Right lobe of liver (tissue), 6 donors: ENCODE results near the gene ALS2CL. TPM values are rescaled to one million over a fixed set of nuclear protein-coding genes. Genes with fewer than 3 reads are reported as not detected.

Experiments used
- ATAC-seq, 4 donors: fragments of 200-7000 bp; cut with Tn5 transposase; one replicate each; pipeline ENCODE4 v1.9.1; 2020; ENCODE audit warnings: mild to moderate bottlenecking in 4 of 4, moderate library complexity in 4 of 4
- DNase-seq, 3 donors: peaks; one replicate each; pipeline ENCODE4 v3.0.0-alpha.2; 2020
- H3K27ac ChIP-seq, 3 donors: fragments of 200-600 bp; one replicate each; pipeline ENCODE4 v1.8.0; 2022
- H3K27me3 ChIP-seq, 2 donors: fragments of 200-600 bp; one replicate each; pipeline ENCODE4 v1.8.0; 2022
- H3K36me3 ChIP-seq, 4 donors: fragments of 200-600 bp; sonication (generic) in 1 of 4; one replicate each; pipeline versions ENCODE4 v1.5.1 to v1.8.0; 2017 to 2022; ENCODE audit warnings: control low read depth in 1 of 4
- H3K4me1 ChIP-seq, 4 donors: fragments of 200-600 bp; sonication (generic) in 1 of 4; one replicate each; pipeline versions ENCODE4 v1.5.1 to v1.8.0; 2017 to 2022; ENCODE audit warnings: control low read depth in 1 of 4
- H3K4me3 ChIP-seq, 3 donors: fragments of 200-600 bp; one replicate each; pipeline ENCODE4 v1.8.0; 2022
- H3K9me3 ChIP-seq, 4 donors: fragments of 200-600 bp; sonication (generic) in 1 of 4; one replicate each; pipeline versions ENCODE4 v1.5.1 to v1.8.0; 2017 to 2022; ENCODE audit warnings: control low read depth in 1 of 4
- CTCF ChIP-seq, 4 donors: fragments of 200-600 bp in 3 of 4; fragments of 450-650 bp in 1 of 4; IDR thresholded peaks; one replicate each; pipeline versions ENCODE4 v1.5.1 to v1.8.0; 2016 to 2022; ENCODE audit warnings: antibody characterized with exemption in 4 of 4, mild to moderate bottlenecking in 2 of 4
- POLR2A ChIP-seq: fragments of 450-650 bp; IDR thresholded peaks from one replicate; pipeline ENCODE4 v1.6.1; 2017; ENCODE audit warnings: antibody characterized with exemption, mild to moderate bottlenecking
- WGBS: methylation state at CpG from one replicate; pipeline ENCODE4 v1.1.6; 2018; ENCODE audit warnings: low coverage, low lambda C conversion rate; ENCODE audit not compliant: insufficient coverage; ENCODE audit errors: missing lambda C conversion rate; 5-methylcytosine and 5-hydroxymethylcytosine counted together
- intact Hi-C, 2 donors: fragments of 100-400 bp; cut with DNase I; formaldehyde crosslinking; loops; one replicate each; pipeline versions ENCODE4 v1.11.2 to v1.14.1; 2022
- total RNA-seq, 6 experiments: library from RNA; depleted of rRNA in 2 of 6; stranded (reverse); fragments of >200 nt in 2 of 6; fragmentation: NEBNext Ultra II Directional in 3 of 6; extraction: Animal tissue kit (Norgen Biotek cat#: 25700) in 3 of 6; gene quantifications; one replicate each; pipeline versions ENCODE4 v1.1.0 to v1.2.4, GENCODE V29; 2016 to 2023
- donor health status: DM: no; HTN: yes; CAD: no.
- donor health status: DM: no; HTN: no; CAD: no.
- donor health status: DM: no; HTN: no; CAD: no.
- donor health status: DM: no; HTN: yes; CAD: no.
- donor health status: DM: no; HTN: yes; CAD: no.

The ALS2CL gene
- total RNA-seq, 6 experiments from 2014 or later, result 12.3 to 19.1 (median 15.9) TPM

GRCh38 chr3:46717447-46718231, 24.2 kb upstream of the ALS2CL start, which contains the start of gene PRSS50:
Gene PRSS50 (minus strand): TSS chr3:46717869. CDS start chr3:46717824, 45 bp downstream.
- Histone ChIP-seq H3K36me3 (no peaks in the 10 kb centered on the region), H3K27ac (no peak within 1 kb of the TSS), H3K9me3 (no peaks in the 10 kb centered on the region), H3K27me3 (no peaks in the 10 kb centered on the region), H3K4me1 (no peaks in the 10 kb centered on the region), H3K4me3 (no peak within 1 kb of the TSS)
- intact Hi-C loops, result no loop called here
- no peak for ATAC-seq
- TF ChIP-seq CTCF (IDR thresholded peaks at IDR 0.05) (peak in 2 of 4 donors; percentile 8 to 17), POLR2A (no peak)
- WGBS, result 43% methylated on average over 6 of the region's 61 CpGs
- DNase-seq, result peak in 1 of 3 donors; percentile 41

GRCh38 chr3:46716461-46717441, 23.3 kb upstream of the ALS2CL start:
- ATAC-seq, result no peak
- H3K27me3 ChIP-seq, result no peaks in the 10 kb centered on the region
- no peak overlapping the region for H3K27ac ChIP-seq
- no peaks in the 10 kb centered on the region for H3K4me1 ChIP-seq
- H3K36me3 ChIP-seq, result no peaks in the 10 kb centered on the region
- H3K4me3 ChIP-seq, result no peak overlapping the region
- 91% methylated on average over 10 of the region's 19 CpGs for WGBS
- DNase-seq, result peak in 1 of 3 donors; percentile 32
- no peaks in the 10 kb centered on the region for H3K9me3 ChIP-seq
- TF ChIP-seq POLR2A, result no peak
- TF ChIP-seq CTCF (IDR thresholded peaks at IDR 0.05), result no peak
- intact Hi-C loops, result no loop called here

GRCh38 chr3:46715507-46716175, 22.2 kb upstream of the ALS2CL start:
- DNase-seq (peak in 1 of 3 donors; percentile 31), ATAC-seq (no peak)
- no peak overlapping the region for H3K27ac ChIP-seq
- no peaks in the 10 kb centered on the region for H3K4me1 ChIP-seq
- 94% methylated on average over 3 of the region's 11 CpGs for WGBS
- TF ChIP-seq POLR2A, result no peak
- TF ChIP-seq CTCF (IDR thresholded peaks at IDR 0.05), result no peak
- H3K9me3 ChIP-seq, result no peaks in the 10 kb centered on the region
- H3K36me3 ChIP-seq, result no peaks in the 10 kb centered on the region
- no peaks in the 10 kb centered on the region for H3K27me3 ChIP-seq
- no peak overlapping the region for H3K4me3 ChIP-seq
- intact Hi-C loops, result no loop called here

- no peaks in the 10 kb centered on the region for H3K9me3 ChIP-seq
- no peak for TF ChIP-seq POLR2A
- TF ChIP-seq CTCF (IDR thresholded peaks at IDR 0.05), result no peak
- intact Hi-C loops, result loop anchor here in 1 of 2 donors (5.0 kb wide), 1 partner anchor 187 kb away; no protein-coding TSS in a partner anchor
- DNase-seq (no peak), ATAC-seq (no peak)
- H3K4me1 ChIP-seq, result no peaks in the 10 kb centered on the region
- WGBS, result 69% methylated on average over 5 of the region's 10 CpGs
- H3K27ac ChIP-seq, result no peak overlapping the region
- no peaks in the 10 kb centered on the region for H3K27me3 ChIP-seq
- no peak overlapping the region for H3K4me3 ChIP-seq
- H3K36me3 ChIP-seq, result no peaks in the 10 kb centered on the region
These were observed 21.4 kb upstream of the ALS2CL start for GRCh38 chr3:46714728-46715506.
